ENCODE data around the gene TRIM33. TPM values are rescaled to one million over a fixed set of nuclear protein-coding genes. Genes with fewer than 3 reads are reported as not detected.

TRIM33 gene
- total RNA-seq, 2 experiments from 2014 or later, result 34.2 to 35.6 TPM

- H3K27ac Mint-ChIP-seq, result no peak overlapping the region
- CTCF ChIA-PET, result no interaction called here
- H3K27me3 Mint-ChIP-seq, result peaks cover 5% of the 10 kb centered on the region
- no peaks in the 10 kb centered on the region for H3K9me3 Mint-ChIP-seq
- H3K4me3 Mint-ChIP-seq, result no peak overlapping the region
- DNase-seq, result no peak
- no peaks in the 10 kb centered on the region for H3K36me3 Mint-ChIP-seq (ENCODE audit: low read depth)
- no peak for ATAC-seq
- POLR2A ChIA-PET, result no interaction called here
- intact Hi-C loops (cut with micrococcal nuclease), result no loop called here
- H3K4me1 Mint-ChIP-seq (ENCODE audit: low read depth), result peaks cover 7% of the 10 kb centered on the region
- TF ChIP-seq CTCF (IDR thresholded peaks at IDR 0.05), result no peak
Measured at GRCh38 chr1:114517348-114517747, 6.3 kb upstream of the TRIM33 start.

GRCh38 chr1:114512595-114513280 is 1.7 kb upstream of the TRIM33 start:
- POLR2A ChIA-PET, result interaction anchor here (1.1 to 2.4 kb wide), 3 partner anchors 18 to 68 kb away, joined by 3 to 8 read pairs (median 4); partner anchors contain the start of gene BCAS2
- H3K4me3 Mint-ChIP-seq, result peak overlapping the region; percentile 97
- intact Hi-C loops (cut with micrococcal nuclease), result no loop called here
- H3K9me3 Mint-ChIP-seq, result no peaks in the 10 kb centered on the region
- no peak for DNase-seq
- peak overlapping the region; percentile 98 for H3K27ac Mint-ChIP-seq
- peaks cover 27% of the 10 kb centered on the region for H3K4me1 Mint-ChIP-seq (ENCODE audit: low read depth)
- peaks cover 11% of the 10 kb centered on the region for H3K36me3 Mint-ChIP-seq (ENCODE audit: low read depth)
- no peak for ATAC-seq
- no peak for TF ChIP-seq CTCF (IDR thresholded peaks at IDR 0.05)
- no peaks in the 10 kb centered on the region for H3K27me3 Mint-ChIP-seq
- CTCF ChIA-PET, result interaction anchor here (0.7 kb wide), 1 partner anchor 37 kb away, joined by 3 read pairs; no protein-coding TSS in a partner anchor

DNA sequence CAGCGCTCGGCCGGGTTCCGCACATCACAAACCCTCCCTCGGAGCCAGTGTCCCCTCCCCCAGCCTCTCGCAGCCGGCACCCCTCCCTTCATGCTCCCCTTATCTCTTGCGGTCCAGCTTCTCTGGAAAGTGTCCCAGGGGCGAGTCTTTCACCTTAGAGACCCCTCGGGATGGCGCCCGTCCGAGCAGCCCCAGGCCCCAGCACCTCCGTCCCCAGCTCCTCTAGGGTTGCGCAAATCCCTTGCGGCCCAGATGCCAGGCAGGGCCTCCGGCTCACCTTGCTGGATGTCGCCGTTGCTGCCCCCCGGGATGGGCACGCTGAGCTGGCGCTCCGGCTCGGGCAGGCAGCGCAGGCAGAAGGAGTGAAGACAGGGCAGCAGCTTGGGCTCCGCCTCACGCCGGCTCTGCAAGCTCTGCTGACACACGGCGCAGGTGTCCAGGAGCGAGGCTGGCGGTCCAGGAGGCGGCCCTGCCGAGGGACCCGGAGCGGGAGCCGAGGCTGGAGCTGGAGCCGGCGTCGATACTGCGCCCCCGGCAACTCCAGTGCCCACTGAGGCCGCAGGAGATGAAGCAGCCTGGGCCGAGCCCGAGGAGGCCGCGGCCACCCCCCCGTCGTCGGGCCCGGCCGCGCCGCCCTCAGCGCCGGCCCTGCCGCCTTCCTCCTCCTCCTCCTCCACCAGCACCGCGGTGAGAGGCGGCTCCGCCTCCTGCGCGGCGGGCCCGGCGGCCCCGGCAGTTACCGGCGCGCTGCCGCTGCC is 550 bp downstream of the TRIM33 start:
- Mint-ChIP-seq H3K27ac (peak overlapping the region; percentile 55), H3K4me1 (ENCODE audit: low read depth) (peaks cover 43% of the 10 kb centered on the region), H3K36me3 (ENCODE audit: low read depth) (peaks cover 26% of the 10 kb centered on the region), H3K9me3 (no peaks in the 10 kb centered on the region), H3K27me3 (no peaks in the 10 kb centered on the region), H3K4me3 (peak overlapping the region; percentile 97)
- intact Hi-C loops (cut with micrococcal nuclease), result no loop called here
- no peak for TF ChIP-seq CTCF (IDR thresholded peaks at IDR 0.05)
- ChIA-PET POLR2A (interaction anchor here (0.6 to 2.4 kb wide), 5 partner anchors 10 to 72 kb away, joined by 3 to 9 read pairs (median 4); partner anchors contain the start of gene BCAS2), CTCF (interaction anchor here (0.9 to 2.0 kb wide), 4 partner anchors 29 to 571 kb away, joined by 3 to 6 read pairs (median 3); no protein-coding TSS in a partner anchor)
- peak; percentile 60 for ATAC-seq
- DNase-seq, result peak; percentile 44

DNA sequence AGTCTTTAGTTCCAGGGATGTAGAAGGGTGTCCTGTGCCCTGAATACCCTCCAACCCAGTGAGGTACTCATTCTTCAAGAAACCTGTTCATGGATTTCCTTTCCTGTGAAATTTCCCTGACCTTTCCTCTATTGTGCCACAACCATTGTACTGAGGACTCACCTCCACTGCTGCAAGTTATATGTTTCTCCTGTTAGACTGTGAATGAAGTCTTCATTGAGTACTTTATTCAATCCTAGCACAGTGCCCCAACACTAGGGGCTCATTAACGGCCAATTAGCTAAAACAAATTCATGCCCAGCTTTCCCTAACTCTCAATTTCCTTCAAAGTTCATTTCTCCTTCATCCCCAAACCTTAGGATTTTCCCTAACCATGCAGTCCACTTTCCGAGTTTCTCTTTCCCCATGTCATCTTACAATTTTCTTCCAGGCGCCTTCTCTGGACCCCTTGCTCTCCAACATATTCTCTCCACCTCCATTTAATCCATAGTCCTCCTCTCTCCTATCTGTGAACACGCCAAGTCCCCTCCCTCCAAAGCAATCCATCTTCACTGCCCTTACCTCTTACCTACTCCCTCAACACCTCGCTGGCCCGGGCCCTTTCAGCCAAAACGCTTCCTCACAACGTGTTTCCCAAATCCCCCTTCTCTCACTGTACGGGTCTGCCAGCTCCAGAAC is 1.3 kb downstream of the TRIM33 start:
- Mint-ChIP-seq H3K36me3 (ENCODE audit: low read depth) (peaks cover 34% of the 10 kb centered on the region), H3K9me3 (no peaks in the 10 kb centered on the region), H3K27ac (peak overlapping the region; percentile 55), H3K4me1 (ENCODE audit: low read depth) (peaks cover 50% of the 10 kb centered on the region), H3K4me3 (peak overlapping the region; percentile 82), H3K27me3 (no peaks in the 10 kb centered on the region)
- ATAC-seq (no peak), DNase-seq (no peak)
- ChIA-PET POLR2A (interaction anchor here (1.0 to 1.7 kb wide), 3 partner anchors 9 to 42 kb away, joined by 3 to 9 read pairs (median 3); no protein-coding TSS in a partner anchor), CTCF (interaction anchor here (1.5 to 2.0 kb wide), 2 partner anchors 163 to 571 kb away, joined by 3 to 6 read pairs; no protein-coding TSS in a partner anchor)
- no peak for TF ChIP-seq CTCF (IDR thresholded peaks at IDR 0.05)
- intact Hi-C loops (cut with micrococcal nuclease), result no loop called here

All from activated CD8-positive, alpha-beta T cell treated with anti-CD3 and anti-CD28 coated beads for 36 hours (primary cell).